HG02798 (cell line): ENCODE data around the gene UBE3B.

Experiments
- ATAC-seq: cut with Tn5 transposase; IDR thresholded peaks from one replicate; pipeline ENCODE4 v1.9.1; 2021; ENCODE audit warnings: mild to moderate bottlenecking; ENCODE audit not compliant: unreplicated experiment, poor library complexity

UBE3B gene

DNA sequence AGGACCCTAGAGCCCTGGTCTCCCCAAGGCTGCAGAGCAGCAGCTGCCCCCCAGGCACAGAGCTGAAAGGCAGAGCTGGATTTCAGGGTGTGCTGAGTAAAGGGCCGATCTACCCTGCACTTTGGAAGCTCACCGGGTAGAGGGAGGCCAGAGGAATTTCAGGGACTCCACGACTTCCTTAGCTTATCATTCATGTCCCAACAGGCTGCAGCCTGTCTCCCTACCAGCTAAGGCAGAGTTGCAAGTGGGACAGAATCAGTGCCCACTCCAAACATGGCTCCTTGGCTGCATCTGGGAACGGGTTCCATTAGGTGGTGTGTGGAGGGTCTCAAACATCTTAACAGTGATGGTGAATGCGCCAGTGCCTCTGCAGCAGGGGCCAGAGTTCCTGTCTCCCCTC lies 68.4 kb downstream of the UBE3B start:
- ATAC-seq, result no peak

DNA sequence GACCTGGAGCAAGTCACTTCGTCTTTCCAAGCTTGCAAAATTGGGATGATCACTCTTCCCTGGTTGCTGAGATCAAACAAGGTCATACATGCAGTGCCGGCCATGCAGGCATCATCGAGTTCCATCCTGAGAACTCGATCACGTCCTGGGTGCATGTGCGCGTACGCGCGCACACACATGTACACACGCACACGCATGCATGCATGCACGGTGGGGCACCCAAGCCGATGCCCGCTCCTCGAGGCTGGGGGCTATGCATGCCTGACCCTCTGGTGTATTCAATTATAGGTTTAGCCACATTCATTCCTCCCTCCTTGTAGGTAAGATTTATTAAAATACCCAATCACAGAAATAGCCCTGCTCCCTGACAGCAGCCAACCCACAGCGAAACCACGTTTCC lies 69.9 kb downstream of the UBE3B start:
- ATAC-seq, result no peak

DNA sequence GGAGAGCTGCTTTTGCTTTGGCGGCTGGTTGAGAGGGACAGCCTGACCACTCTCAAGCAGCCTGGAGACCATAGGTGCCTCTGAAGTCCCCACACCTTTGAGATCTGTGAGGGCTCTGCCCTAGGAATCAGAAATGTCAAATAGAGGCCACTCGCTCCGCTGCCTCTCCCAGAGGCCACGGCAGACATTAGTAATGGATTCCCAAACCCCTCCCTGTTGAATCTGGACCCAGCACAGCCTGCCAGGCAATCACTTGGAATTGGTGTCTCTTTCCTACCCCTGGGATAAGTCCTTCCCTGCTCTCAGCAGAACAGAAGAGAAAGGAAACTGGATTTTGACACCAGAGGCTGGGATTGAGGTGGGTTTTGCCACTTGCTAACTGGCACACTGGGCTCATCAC lies 70.8 kb downstream of the UBE3B start:
- ATAC-seq, result no peak

DNA sequence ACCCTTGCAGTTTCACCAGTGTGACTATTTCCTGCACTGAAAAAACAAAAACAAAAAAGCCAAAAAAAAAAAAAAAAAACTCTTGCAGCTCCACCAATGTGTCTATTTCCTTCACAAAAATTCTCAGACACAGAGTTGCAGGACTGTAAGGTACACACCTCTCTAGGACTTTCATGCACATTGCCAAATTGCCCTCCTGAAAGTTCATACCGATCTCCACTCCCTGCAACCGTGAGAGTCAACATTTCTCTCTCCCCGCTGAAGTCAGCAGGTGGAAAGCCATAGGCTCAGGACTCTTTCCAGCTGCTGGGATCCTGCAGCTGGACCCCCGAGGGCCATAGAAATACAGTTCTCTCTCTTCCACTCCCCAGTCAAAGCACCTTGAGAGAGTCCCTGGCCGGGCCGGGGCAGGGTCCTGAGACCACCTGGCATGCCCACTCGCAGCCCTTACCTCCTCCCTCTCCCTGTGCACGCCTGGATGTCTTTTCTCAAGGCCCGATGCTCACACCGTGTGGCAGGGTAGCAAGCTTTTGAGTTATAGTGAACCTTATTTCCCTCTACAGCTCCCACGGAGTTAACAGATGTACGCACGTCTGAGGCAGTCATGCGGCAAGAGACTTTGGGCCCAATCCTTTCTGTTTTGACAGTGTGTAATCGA lies 72.3 kb downstream of the UBE3B start:
- no peak for ATAC-seq

DNA sequence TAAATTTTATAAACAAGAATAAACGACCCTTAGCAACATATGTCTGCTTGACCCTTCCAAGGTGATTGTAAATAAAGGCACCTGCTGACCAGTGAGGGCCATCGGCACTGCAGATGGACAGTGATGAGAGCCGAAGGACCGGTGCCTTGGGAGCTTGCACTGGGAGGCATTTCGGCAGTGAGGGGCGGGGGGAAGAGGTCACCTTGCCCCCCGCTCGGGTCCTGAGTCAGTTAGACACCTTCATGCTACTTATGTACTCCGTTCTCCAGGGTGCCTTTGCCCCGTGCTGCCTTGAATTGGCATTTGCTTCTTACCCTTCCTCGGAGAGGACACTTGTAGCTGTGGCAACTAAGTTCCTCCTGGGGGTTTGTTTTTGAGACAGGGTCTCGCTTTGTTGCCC lies 72.8 kb downstream of the UBE3B start:
- ATAC-seq, result no peak

DNA sequence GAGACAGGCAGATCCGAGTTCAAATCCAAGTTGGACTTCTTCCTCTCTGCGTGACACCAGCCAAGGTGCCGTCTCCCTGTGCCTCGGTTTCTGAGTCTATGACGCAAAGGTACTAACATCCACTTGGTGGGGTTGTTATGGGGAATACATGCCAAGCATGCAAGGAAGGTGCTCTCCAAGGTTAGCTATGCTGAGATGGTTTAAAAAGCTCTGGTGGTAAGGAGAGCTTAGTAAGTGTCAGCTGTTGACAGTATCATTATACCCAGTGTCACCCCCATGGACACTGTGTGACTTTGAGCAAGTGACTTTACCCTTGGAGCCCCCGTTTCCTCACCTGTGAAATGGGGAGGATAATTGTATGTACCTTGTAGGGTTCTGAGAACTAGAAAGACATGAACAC lies 73.7 kb downstream of the UBE3B start:
- ATAC-seq, result no peak

DNA sequence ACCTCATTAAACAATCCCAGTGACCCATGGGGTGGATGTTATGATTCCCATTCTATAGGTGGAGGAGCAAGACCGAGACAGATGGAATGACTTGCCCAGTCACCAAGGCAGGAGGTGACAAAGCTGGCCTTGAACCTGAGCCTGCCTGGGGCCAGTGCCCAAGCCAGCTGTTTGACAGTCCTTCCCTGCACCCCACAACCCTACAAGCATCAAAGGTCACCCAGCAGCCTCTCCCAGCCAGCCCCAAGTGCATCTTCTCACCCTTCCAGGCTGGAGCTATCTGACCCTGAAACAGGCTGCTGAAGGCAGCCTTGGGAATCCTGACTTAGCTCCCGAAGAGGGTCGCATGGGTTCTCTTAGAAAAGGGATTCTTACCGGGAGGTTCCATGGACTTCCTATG lies 75.5 kb downstream of the UBE3B start:
- ATAC-seq, result no peak

DNA sequence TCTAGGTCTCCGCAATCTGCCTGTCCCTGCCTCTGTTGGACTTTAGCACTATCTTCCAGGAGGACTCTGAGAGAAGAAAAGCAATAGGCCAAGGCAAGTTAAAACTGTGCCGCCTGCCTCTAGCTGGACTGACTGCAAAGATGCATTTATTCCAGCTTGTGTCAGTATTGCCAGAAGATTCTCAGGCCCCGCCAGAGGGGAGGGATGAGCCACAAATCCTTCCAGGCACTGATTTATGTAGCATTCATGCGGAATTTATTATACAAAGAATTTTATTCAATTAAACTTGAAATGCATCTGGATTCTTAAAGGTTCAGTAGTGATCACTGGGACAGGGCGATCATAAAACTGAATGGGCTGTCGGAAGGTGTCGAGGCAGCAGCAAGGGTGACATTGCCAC lies 76.0 kb downstream of the UBE3B start:
- ATAC-seq, result no peak

DNA sequence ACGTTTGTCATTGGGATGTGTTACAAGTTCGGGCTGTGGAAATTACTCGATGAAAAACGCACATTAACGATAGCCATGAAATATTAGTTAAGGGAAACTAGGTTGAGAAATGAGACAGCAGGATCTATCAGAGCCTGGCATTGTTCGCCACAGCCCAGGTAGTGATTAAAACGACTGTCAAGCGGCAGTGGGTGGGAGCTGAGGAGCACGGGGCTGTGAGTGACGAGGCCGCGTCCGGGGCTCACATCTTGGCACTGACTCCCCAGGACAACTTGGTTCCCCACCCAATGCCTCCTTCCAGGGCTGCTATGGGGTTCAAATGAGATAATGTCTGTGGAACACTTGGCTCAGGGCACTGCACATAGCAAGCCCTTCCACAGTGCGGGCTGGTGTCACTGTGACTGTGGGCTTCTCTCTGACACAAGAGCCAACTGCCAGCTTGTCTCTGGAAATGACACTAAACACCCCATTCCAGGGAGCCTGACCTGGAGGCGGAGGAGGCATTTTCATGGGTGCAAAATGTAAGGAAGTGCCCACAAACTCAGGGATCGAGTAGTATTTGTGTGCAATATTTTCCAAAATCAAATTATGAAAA lies 76.6 kb downstream of the UBE3B start:
- ATAC-seq, result no peak

DNA sequence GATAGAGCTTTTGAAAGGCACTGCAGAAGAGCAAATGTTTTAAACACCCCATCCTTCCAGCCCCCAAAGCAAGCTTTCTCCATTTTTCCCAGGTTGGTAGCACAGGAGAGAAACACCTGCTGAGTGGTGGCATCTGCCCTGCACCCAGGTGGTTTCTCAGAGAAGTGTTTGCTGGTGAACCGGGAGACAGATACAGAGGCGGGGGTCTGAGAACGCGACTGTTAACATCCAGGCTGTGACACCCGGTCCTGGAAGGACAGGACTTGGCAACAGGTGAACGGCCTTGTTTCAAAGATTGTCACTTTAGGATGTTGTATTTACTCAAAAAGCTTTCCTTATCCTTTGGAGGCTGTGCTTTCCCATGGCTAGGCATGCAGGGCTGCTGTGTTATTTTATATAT lies 77.3 kb downstream of the UBE3B start:
- ATAC-seq, result no peak

DNA sequence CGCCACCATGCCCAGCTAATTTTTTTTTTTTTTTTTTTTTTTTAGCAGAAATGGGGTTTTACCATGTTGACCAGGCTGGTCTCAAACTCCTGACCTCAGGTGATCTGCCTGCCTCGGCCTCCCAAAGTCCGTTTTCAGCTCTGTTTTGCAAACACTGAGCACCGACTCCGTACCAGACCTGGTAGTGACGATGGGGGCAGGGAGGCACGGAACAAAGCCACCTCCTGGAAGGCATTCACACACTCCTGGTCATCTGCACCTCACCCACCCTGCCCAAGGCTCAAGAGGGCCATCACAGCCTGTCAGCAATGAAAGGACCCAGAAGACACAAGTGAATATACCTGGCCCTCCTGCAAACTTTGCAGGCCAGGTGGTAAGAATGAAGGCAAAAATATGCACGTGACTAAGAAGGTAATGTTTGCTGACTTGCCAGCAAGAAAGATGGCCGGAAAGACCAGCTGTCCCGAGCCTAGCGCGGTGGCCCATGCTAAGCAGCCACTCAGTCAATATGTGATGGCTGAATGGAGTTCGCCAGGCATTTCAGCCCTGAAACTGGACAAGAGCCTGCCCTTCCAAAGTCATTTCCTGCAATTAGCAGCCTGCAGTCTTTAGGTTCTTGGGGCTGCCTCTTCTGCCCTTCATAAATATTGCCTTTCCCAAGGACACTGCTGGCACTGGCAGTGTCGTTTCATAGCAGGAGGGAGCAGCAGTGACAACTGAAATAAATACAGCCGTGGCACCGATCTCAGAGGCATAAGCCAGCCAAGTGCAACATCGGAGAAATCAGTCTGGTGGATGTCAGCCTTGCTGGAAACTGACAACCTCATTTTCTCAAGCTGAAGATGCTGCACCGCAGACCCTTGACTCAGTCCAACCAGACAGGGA lies 78.2 kb downstream of the UBE3B start:
- no peak for ATAC-seq

DNA sequence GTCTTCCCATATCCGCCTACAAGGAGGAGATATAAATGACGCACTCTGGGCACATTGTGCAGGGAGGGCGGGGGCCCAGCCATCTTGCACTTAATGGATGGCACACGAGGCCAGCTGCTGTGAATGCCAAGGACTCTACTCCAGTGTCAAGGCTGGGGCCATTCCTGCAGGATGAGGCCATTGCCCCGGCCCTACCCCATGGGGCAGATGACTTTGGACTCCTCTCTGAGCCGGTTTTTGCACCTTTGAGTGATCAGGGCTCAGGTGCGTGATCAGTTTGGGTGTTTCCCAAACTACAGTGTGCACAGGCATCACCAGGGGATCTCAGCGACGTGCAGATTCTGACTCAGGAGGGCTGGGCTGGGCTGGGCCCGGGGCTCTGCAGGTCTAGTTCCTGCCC lies 79.8 kb downstream of the UBE3B start:
- no peak for ATAC-seq

DNA sequence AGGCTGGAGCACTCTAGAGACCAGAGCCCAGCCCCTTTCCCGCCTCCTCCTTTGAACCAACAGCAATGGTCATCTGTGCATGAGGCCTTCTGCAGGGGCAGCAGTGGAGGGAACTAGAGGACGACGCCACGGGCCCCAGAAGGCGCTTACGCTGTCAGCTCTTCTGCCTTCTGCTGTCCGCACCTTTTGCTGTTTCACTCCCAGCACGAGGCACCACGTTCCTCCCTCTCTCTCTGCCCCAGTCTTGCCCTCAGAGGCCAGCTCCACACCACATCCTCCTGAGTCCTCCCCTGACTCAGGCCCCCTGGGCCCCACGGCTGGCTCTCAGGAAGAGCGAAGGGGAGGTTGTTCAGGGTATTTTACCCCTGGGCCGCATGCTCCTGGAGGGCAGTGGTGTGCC lies 80.4 kb downstream of the UBE3B start:
- ATAC-seq, result no peak

DNA sequence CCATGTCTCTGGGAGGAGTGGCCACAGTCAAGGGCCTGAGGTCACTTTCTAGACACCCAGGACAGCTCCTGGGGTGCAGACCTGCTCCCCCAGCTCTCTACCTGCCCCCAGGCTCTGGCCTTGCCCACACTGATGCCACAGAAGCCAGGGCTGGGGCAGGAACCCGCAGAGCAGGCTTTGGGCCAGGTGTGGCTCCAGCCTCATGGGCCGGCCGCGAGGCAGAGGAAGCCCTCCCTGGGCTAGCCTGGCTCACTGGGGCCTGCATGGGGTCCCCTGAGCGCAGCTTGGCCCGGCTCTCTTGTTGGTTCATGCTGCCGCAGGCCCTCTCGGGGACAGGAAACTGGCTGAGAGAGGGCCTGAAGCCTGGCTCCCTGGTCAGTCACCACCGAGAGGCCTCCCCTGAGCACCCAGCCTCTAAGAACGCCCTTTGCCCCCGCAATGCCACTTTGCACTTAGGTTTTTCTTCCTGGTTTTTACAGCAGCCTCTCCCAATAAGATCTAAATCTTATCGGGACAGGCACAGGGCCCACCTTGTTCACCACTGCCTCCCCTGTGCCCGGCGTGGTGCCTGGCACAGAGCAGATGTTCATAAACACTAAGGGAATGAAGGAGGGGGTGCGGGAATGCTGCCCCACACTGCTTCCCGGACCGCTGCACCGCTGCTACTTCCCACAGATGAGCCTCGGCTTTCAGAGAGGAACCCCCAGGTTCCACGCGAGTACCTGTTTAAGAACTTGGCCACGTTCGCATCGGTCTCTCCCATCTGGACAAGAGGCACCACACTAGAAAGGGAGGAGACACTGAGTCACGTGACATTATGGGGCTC lies 81.2 kb downstream of the UBE3B start:
- no peak for ATAC-seq

DNA sequence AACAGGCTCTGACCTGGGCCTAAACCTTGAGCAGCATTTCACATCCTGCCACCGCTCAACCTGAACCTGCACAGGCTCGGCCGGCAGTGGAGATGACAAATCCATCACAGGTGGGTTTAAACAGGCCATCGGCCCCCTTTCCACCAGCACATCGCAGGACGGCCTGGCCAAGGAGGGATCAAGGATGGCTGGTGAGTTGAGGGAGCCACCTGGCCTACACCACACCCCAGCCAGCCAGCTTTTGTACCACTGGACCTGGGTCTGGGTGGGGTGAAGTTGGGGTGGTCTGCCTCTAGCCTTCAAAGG lies 81.7 kb downstream of the UBE3B start:
- ATAC-seq, result no peak

DNA sequence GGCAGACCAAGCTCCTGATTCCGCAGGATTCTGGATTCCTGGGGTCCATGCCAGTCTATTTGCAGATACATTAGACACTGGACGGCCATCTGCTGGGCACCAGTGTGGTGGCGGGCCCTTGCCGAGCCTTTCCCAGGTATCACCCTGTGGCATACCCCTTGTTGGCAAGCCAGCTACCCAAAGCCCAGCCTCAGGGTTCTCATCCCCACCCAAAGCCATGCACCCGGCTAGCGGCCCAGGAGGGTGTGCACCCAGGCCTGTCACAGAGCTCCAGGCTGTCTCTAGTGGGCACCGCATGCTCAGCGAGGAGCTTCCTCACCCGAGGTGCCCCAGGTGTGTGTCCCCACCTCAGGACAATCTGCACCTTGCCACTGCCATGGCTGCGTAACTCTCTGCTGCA lies 82.2 kb downstream of the UBE3B start:
- ATAC-seq, result no peak

DNA sequence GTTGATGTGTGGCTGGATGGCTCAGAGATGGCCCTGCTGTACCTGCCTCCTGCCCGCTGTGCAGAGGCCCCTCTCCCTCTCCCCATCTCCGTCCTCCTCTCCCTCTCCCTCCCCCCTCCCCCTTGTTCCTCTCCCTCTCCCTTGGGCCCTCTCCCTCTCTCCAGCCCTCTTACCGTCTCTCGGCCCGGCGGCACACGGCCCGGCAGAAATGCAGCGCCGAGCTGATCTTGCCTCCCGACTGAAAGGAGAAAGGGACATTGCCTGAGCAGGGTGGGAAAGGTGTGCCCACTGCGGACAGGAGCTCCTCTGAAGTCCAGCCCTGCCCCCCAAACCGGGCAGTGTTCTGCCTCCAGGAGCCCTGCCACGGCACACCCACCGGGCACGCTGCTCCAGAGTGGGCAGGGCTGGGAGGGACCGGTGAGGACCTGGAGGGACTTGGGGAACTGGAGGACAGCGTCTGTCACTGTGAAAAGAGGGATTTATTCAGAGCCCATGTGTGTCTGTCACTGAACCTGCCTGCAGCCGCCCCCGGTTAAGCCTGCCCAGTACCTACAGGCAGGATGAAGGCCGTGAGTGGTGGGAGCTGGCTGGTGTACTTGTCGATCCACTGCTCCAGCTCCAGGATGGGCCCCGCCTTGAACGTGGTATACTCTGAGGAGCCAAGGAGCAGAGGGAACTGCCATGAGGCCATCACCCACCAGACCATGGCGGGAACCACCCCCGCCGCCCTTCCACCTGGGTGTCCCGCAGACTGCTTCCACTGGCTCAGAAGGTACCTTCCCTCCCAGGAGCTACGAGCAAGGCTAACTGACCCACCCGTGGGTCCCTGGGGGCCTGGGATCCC lies 83.7 kb downstream of the UBE3B start:
- ATAC-seq, result no peak

DNA sequence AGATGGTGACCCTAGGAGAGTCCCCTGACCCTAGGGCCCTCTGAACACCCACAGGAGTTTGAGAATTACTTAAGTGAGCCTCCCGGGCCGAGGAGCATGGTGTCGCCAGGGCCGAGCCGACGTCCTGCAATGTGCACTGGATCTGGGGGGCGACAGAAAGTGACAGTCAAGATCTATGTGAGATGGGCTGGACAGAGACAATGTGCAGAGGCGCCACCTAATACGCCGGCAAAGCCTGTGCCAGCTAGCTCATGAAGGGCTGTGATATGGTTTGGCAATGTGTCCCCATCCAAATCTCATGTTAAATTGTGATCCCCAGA lies 84.2 kb downstream of the UBE3B start:
- ATAC-seq, result no peak

DNA sequence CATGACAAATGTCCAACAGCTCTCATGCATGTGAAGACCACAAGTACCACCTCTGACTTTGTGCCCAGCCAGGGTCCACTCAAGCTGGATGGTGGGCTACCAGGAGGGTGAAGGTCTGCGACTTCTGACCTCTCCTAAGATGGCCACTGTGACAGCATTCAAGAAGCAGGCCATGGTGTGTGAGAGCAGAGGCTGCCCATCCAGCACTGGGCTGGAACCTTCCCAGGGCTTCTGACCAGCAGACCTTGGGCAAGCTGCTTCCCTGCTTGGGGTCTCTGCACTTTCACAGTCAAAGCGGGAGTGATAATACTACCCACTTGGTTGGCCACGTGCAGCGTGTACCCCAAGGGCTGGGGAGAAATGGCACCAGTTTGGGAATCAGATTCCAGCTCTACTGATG lies 85.4 kb downstream of the UBE3B start:
- no peak for ATAC-seq
